Neural cell (in vitro differentiated cells): ENCODE measurements around the gene CCDC107.

Source experiments
- EZH2 ChIP-seq: fragments of 200-600, 300-800 bp; shearing (Covaris generic), sonication (generic); IDR thresholded peaks from 2 replicates; pipeline ENCODE4 v1.6.1; 2014; ENCODE audit warnings: antibody characterized with exemption, low read length, borderline replicate concordance, mild to moderate bottlenecking; ENCODE audit not compliant: insufficient read depth, poor library complexity, severe bottlenecking
- POLR2AphosphoS5 ChIP-seq: IDR thresholded peaks from 2 replicates; pipeline ENCODE4 v1.6.1; 2012
- TAF1 ChIP-seq: IDR thresholded peaks from 2 replicates; pipeline ENCODE4 v1.6.1; 2012; ENCODE audit warnings: low read depth
- TF ChIP-seq, protein P1 (sequence below): fragments of 450-650 bp; IDR thresholded peaks from 2 replicates; pipeline ENCODE4 v1.5.1; 2014; ENCODE audit warnings: antibody characterized with exemption, mild to moderate bottlenecking, moderate library complexity; ENCODE audit not compliant: poor library complexity, severe bottlenecking

DNA sequence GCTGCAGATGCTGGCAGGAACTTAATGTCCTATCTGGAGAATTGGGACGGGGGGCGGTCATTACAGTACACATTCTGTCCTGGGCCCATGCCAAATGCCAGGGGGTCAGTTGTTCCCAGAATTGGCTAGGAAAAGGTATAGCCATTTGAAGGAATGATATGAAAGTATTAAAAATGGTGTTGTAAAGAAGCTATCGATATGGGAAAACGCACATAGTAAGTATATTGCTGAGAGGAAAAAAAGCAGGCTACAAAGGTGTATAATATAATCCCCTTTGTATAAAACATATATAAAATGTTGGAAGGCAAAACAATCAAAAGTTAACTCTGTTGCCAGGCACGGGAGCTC lies 7.4 kb downstream of the CCDC107 start:
- TF ChIP-seq EZH2 (no peak), POLR2AphosphoS5 (no peak), TAF1 (no peak)
- TF ChIP-seq, protein P1, sequence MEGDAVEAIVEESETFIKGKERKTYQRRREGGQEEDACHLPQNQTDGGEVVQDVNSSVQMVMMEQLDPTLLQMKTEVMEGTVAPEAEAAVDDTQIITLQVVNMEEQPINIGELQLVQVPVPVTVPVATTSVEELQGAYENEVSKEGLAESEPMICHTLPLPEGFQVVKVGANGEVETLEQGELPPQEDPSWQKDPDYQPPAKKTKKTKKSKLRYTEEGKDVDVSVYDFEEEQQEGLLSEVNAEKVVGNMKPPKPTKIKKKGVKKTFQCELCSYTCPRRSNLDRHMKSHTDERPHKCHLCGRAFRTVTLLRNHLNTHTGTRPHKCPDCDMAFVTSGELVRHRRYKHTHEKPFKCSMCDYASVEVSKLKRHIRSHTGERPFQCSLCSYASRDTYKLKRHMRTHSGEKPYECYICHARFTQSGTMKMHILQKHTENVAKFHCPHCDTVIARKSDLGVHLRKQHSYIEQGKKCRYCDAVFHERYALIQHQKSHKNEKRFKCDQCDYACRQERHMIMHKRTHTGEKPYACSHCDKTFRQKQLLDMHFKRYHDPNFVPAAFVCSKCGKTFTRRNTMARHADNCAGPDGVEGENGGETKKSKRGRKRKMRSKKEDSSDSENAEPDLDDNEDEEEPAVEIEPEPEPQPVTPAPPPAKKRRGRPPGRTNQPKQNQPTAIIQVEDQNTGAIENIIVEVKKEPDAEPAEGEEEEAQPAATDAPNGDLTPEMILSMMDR, result no peak
